GM13976 (cell line): ENCODE results near the gene TRIM3.

Experiments
- DNase-seq: peaks from one replicate; pipeline ENCODE4 v3.0.0; 2012; ENCODE audit warnings: low spot score
- in situ Hi-C: fragments of 300-500 bp; cut with MboI; formaldehyde crosslinking; loops from one replicate; pipeline ENCODE4 v1.12.0; 2022; ENCODE audit warnings: low sequenced_read_pairs, mixed read lengths, inconsistent platforms; ENCODE audit not compliant: unreplicated experiment
- TF ChIP-seq, protein P1 (sequence below): IDR thresholded peaks from 2 replicates; pipeline ENCODE4 v1.5.1; 2012; ENCODE audit warnings: borderline replicate concordance, mild to moderate bottlenecking; ENCODE audit not compliant: insufficient read depth; ENCODE audit errors: extremely low read depth, missing control alignments, control extremely low read depth

Gene TRIM3

DNA sequence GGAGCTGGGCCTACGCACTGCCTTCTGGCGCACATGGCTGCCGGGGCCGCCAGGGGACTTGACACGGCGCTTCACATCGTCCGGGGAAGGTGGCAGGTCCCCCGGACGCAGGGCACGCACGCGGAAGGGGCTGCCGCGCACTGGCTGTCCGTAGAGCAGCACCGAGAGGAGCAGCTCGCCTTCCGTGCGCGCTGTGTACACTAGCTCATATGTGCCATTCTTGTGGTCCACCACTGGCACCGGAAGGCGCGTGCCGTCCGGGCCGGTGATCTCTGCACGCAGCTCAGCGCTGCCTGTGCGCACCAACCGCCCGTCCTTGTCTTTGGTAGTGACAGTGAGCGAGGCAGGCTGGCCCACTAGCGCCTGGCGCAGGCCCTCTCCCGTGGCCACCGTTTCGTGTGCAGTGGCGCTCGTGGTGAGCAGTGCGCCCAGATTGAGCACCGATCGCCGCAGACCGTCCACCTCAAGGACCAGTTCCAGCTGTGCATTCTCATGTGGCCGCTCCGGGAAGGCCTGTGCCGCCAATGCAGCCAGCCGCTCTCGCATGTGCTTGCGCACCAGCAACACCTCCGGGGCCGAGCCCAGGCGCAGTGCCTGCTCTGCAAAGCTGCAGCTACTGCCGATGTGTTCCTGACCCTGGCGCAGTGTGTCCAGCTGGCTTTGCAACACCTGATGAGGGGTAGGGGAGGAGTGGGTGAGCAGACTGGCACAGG lies 17.2 kb downstream of the TRIM3 start:
- TF ChIP-seq, protein P1, sequence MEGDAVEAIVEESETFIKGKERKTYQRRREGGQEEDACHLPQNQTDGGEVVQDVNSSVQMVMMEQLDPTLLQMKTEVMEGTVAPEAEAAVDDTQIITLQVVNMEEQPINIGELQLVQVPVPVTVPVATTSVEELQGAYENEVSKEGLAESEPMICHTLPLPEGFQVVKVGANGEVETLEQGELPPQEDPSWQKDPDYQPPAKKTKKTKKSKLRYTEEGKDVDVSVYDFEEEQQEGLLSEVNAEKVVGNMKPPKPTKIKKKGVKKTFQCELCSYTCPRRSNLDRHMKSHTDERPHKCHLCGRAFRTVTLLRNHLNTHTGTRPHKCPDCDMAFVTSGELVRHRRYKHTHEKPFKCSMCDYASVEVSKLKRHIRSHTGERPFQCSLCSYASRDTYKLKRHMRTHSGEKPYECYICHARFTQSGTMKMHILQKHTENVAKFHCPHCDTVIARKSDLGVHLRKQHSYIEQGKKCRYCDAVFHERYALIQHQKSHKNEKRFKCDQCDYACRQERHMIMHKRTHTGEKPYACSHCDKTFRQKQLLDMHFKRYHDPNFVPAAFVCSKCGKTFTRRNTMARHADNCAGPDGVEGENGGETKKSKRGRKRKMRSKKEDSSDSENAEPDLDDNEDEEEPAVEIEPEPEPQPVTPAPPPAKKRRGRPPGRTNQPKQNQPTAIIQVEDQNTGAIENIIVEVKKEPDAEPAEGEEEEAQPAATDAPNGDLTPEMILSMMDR, result no peak
- no peak for DNase-seq
- in situ Hi-C loops, result no loop called here

DNA sequence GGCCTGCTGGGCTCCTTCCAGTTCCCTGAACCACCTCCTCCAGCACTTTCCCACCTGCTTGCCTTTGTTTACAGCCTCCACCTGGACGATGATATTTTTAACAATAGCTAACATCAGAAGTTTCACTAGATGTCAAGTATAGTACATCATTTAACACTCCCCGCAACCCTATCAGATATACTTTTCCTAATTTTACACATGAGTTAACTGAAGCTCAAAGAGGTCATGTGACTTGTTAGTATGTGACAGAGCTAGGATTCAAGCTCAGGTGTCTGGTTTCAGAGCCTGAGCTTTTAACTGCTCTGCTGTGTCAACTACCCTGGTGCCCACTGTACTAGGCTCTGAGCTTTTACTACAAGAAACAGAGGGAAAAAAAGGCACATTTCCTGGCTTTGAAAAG lies 18.7 kb downstream of the TRIM3 start:
- TF ChIP-seq, protein P1, result no peak
- in situ Hi-C loops, result no loop called here
- DNase-seq, result no peak

DNA sequence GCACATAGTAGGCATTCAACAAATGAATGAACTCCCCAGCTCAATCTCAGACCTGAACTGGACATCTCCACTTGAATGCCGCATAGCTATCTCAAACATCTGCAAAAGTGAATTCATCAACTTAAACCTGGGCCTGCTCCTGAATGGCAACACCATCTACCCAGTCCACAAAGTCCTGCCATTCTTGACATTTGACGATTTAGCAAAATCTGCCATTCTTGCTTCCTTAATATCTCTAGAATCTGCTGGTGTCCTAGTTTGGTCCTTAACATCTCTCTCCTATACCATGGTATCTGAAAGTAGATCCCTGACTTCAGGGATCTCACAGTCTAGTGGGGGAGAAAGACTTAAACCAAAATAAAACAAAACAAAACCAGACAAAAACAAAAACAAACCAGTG lies 20.6 kb downstream of the TRIM3 start:
- TF ChIP-seq, protein P1, result no peak
- no peak for DNase-seq
- in situ Hi-C loops, result no loop called here

DNA sequence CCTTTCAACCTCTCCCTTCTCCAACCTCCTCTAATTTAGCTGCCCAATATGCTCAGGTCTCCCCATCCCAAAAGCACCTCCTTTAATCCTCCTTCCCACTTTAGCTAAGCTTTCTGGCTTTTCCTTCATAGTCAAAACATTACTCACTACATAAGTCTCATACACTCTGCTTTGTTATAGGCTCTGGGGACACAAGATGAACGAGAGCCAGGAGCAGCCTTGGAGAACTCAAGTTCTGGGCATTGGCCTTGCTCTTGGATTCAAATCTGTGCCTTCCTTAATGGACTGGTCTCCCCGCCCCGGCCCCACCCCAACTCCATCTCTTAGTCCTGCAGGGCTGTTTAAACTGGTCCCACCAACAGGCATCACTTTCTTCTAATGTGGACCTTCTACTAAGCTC lies 21.5 kb downstream of the TRIM3 start:
- no peak for DNase-seq
- TF ChIP-seq, protein P1, result no peak
- in situ Hi-C loops, result no loop called here

DNA sequence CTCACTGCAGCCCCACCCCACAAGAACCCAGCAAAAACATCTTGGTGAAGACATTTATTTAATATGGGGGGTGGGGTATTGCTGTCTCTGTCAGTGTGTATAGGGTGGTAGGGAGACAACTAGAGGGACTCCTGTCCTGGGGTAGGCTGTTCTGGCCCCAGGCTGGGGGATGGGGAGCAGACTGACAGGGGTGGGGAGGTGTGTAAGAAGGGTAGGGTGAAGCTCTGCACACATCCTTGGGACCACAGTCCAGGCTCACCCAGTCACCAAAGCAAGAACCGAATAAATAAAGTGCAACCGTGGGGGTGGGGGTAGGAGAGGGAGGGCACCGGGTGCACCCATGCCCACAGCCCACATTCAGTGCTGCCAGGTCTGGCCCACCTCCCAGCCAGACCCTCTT lies 25.2 kb downstream of the TRIM3 start:
- in situ Hi-C loops, result no loop called here

DNA sequence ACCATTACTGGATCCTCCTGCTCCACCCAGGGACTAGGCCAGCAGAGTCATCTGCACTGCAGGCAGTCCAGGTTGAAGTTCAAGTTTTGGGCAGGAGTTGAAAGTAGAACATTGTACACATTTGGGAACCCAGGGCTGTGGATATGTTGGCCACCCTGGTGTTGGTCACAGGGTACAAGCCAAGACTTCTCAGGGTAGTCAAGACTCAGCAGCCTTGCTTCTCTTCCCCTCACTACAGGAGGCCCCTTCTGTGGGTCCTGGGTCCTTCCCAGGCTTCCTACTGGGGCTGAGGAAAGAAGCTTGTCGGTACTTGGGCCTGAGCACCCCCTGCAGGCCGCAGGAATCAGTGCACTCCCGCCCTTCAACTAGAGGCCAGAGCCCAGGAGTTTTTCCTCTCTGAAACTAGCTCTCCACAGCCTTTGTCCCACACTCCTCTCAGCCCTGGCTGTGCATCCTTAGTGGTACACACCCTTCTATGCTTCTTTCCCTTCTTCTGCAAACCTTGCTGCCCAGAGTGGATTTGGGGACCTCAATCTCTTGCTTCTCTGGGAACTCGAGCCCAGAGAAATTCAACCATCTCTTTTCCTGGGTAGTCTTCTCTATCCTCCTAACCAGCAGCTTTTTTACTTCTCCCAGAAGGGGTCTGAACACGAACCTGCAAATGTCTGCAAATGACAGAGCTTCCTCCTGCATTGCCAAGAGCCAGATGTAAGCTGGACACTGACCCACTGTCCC lies 30.3 kb downstream of the TRIM3 start:
- in situ Hi-C loops, result loop anchor here (5.0 kb wide), 1 partner anchor 61 kb away; no protein-coding TSS in a partner anchor
- DNase-seq, result peak; percentile 73
- TF ChIP-seq, protein P1, result peak; percentile 87

More for the DNA sequence above, 25.2 kb downstream of the TRIM3 start:
- TF ChIP-seq, protein P1, result no peak
- no peak for DNase-seq
